Stimulated activated CD4-positive, alpha-beta T cell treated with anti-CD3 and anti-CD28 coated beads, Interleukin-1b, Interleukin-23, amount 100 ng/mL, for 4 hours (primary cell): ENCODE measurements around the gene PARP8.
"Not testable (repeated sequence)": the region's sequence is repeated elsewhere in the genome, so short reads cannot be mapped to it uniquely, and the experiment has no call there.

Source experiments
- DNase-seq, 2 donors: peaks; one replicate each; pipeline ENCODE4 v3.0.0-alpha.2; 2020; ENCODE audit warnings: low read depth in 2 of 2

Gene PARP8

GRCh38 chr5:50774446-50775175 is 108.2 kb downstream of the PARP8 start:
- DNase-seq: not testable (repeated sequence)

- DNase-seq: no peak
These were observed 119.6 kb downstream of the PARP8 start for GRCh38 chr5:50786073-50786472.

- DNase-seq: no peak
These were observed 125.4 kb downstream of the PARP8 start for GRCh38 chr5:50791813-50792212.

GRCh38 chr5:50792843-50793242 is 126.4 kb downstream of the PARP8 start:
- no peak for DNase-seq

GRCh38 chr5:50794812-50795211 is 128.4 kb downstream of the PARP8 start:
- no peak for DNase-seq

- DNase-seq: no peak
These were observed 131.6 kb downstream of the PARP8 start for GRCh38 chr5:50798002-50798401.

- no peak for DNase-seq
These were observed 133.2 kb downstream of the PARP8 start for GRCh38 chr5:50799596-50799995.

GRCh38 chr5:50800410-50800809 is 134.0 kb downstream of the PARP8 start:
- DNase-seq: no peak

GRCh38 chr5:50807661-50808060 is 141.2 kb downstream of the PARP8 start:
- no peak for DNase-seq

- no peak for DNase-seq
These were observed 142.0 kb downstream of the PARP8 start for GRCh38 chr5:50808406-50808805.

- not testable (repeated sequence) for DNase-seq
These were observed 145.3 kb downstream of the PARP8 start for GRCh38 chr5:50811746-50812145.

- no peak for DNase-seq
These were observed 147.3 kb downstream of the PARP8 start for GRCh38 chr5:50813691-50814090.

- no peak for DNase-seq
These were observed 148.1 kb downstream of the PARP8 start for GRCh38 chr5:50814556-50814955.

GRCh38 chr5:50822046-50822445 is 155.6 kb downstream of the PARP8 start:
- DNase-seq: no peak

- DNase-seq: no peak
These were observed 156.3 kb downstream of the PARP8 start for GRCh38 chr5:50822761-50823160.

GRCh38 chr5:50823568-50823967 is 157.1 kb downstream of the PARP8 start:
- DNase-seq: no peak

GRCh38 chr5:50824109-50824508 is 157.7 kb downstream of the PARP8 start:
- no peak for DNase-seq

- no peak for DNase-seq
These were observed 161.2 kb downstream of the PARP8 start for GRCh38 chr5:50827516-50828247.

GRCh38 chr5:50829023-50829422 is 162.6 kb downstream of the PARP8 start:
- DNase-seq: no peak

GRCh38 chr5:50832657-50833284 is 166.3 kb downstream of the PARP8 start:
- no peak for DNase-seq

GRCh38 chr5:50836356-50836755 is 169.9 kb downstream of the PARP8 start:
- DNase-seq: no peak

- no peak for DNase-seq
These were observed 173.0 kb downstream of the PARP8 start for GRCh38 chr5:50839472-50839871.

GRCh38 chr5:50843091-50843490 is 176.7 kb downstream of the PARP8 start:
- no peak for DNase-seq
